HG02840 (cell line): ENCODE results near the gene GPR45.
"Not testable (repeated sequence)": the region's sequence is repeated elsewhere in the genome, so short reads cannot be mapped to it uniquely, and the experiment has no call there.

ENCODE experiments used
- ATAC-seq: cut with Tn5 transposase; IDR thresholded peaks from one replicate; pipeline ENCODE4 v1.9.1; 2021; ENCODE audit warnings: mild to moderate bottlenecking, moderate library complexity, moderate number of reproducible peaks; ENCODE audit not compliant: unreplicated experiment, low FRiP score

Gene GPR45

DNA sequence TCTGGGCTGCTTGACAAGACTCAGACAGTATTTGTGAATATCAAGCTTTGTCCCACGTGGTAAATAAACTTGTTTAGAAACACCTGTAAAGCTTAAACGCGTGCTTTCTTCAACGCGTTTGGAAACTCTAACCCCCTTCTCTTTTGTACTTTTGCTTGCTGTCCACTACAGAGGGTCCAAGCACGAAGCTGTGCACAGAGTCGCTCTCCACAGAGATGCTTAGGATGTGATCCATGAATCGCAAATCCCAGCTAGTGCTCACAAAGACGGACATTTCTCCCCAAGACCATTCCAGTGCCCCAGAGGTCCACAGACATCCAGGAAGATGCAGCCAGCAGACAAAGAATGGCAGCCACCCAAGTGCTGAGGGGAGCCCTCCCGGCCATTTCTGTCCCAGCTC lies at the start of gene GPR45:
TSS of gene GPR45 (plus strand) at position 301 of the 400 bp plus-strand sequence. CDS start 116 bp downstream, outside the sequence.
- no peak for ATAC-seq

GRCh38 chr2:105194022-105194675 lies 47.4 kb upstream of the GPR45 start:
- no peak for ATAC-seq

DNA sequence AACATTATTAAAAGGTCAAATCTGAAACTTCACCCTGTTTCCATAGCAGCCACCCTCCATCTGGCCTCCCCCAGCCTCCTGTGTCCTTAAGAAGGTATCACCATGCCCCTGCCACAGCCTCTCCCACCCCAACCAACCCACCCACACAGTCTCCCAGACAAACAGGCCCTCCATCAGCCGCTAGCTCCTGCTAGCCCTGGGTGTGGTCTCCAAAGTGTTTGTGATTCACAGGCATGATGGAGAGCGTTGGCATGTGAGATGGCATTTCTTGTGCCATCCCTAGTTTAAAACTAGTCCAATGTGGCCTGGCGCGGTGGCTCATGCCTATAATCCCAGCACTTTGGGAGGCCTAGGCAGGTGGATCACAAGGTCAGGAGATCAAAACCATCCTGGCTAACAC lies 44.9 kb upstream of the GPR45 start:
- no peak for ATAC-seq

- ATAC-seq, result no peak
Observed at GRCh38 chr2:105215586-105216192, 25.9 kb upstream of the GPR45 start.

DNA sequence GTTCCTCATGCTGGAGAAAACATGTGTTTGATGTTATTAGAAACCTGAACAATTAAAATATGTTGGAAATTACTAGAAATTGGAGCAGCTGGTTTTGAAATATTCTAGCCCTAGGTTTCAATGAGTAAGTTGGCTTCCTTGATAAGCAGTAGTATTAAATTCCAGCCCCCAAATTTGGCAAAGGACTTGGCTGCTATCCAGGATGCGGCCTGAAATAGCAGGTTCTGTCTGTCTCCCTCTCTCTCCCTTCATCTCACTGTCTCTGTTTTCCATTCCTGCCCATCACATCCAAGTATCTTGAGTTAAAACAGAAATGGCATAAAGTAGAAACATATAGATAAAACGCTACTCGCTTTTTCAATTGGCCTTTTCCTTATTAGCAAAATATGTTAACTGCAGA lies 20.9 kb upstream of the GPR45 start:
- no peak for ATAC-seq

DNA sequence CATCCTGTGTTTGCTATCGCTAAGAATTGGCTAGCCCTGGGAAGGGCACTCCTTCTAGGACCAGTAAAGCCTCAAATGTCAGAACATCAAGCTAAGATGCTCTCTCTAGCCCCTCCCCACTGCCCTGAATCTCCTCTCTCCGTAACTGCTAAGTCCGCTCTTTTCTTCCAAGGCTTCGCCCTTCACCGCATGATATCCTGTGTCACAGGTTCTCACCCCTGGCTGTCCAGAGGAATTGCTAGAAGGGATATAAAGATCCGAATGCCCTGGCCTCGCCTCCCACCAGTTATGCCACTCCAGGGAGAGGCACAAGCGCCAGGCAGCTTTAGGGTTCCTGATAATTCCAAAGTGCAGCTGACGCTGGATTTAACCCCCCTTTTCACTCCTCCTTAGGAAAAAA lies 17.1 kb upstream of the GPR45 start:
- no peak for ATAC-seq

DNA sequence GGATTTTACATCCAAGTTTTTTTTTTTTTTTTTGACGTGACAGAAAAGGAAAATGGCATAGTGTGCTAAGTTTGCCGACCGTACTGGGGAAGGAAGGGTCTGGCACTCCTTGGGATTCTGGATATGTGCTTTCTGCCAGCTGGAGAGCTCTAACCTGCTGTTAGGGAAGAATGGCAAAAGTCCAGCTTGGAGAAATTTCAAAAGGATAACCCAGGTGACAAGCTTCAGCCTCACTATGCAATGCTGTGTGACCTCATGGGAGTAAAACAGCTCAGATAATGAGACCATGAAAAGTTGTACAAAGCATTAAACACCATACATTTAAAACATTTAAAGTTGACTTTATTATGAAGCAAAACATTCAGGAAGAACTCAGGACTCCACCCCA lies 10.3 kb upstream of the GPR45 start:
- no peak for ATAC-seq

- ATAC-seq, result no peak
Observed at GRCh38 chr2:105235388-105236059, 6.0 kb upstream of the GPR45 start.

DNA sequence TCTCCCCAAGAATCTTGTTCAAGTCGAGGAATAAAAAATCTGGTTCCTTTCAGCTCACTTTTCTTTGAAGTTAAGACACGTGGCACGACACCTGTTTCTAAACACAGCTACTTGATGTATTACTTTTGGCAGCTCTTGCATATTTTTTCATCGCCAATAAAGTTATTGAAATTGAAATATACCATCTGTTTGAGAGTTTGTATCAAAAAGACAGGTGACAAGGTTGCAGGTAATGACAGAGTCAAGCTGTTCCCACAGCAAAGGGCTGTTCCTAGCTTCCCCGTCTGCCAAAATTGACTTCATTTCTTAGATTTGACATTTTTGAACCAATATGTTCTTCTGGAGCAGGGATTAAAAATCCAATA lies 5.5 kb upstream of the GPR45 start:
- no peak for ATAC-seq

- no peak for ATAC-seq
Observed at GRCh38 chr2:105237045-105237765, 4.3 kb upstream of the GPR45 start.

DNA sequence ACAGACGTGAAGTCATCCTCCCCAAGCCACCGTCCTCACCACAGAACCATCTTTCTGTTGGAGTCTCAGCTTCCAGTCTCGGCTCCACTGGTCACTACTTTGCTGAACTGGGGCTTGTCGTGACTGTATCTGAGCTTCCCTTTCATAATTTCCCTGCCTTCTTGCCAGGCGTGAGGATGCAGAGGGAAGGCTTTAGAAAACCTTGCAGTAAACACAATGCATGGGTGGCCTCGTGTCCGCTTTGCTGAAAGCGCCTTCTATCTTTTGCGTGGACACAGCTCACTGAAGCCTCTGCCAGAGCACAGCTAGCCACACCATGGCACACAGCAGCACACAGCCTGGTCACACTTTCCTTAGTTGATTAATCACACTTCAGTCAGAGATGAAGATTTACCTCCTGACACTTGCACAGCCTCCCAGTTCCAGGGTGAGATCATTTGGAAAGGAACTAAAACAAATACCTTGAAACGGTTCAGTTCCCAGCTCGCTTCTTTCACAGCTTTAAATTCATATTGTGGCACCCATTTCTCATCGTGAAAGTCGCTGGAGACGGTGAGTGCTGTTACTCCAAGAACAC lies 2.8 kb upstream of the GPR45 start:
- no peak for ATAC-seq

- no peak for ATAC-seq
Observed at GRCh38 chr2:105239924-105240323, 1.6 kb upstream of the GPR45 start.

DNA sequence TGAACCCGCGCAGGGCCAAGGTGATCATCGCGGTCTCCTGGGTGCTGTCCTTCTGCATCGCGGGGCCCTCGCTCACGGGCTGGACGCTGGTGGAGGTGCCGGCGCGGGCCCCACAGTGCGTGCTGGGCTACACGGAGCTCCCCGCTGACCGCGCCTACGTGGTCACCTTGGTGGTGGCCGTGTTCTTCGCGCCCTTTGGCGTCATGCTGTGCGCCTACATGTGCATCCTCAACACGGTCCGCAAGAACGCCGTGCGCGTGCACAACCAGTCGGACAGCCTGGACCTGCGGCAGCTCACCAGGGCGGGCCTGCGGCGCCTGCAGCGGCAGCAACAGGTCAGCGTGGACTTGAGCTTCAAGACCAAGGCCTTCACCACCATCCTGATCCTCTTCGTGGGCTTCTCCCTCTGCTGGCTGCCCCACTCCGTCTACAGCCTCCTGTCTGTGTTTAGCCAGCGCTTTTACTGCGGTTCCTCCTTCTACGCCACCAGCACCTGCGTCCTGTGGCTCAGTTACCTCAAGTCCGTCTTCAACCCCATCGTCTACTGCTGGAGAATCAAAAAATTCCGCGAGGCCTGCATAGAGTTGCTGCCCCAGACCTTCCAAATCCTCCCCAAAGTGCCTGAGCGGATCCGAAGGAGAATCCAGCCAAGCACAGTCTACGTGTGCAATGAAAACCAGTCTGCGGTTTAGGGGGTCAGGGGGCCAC lies 897 bp downstream of the GPR45 start:
- no peak for ATAC-seq

GRCh38 chr2:105243961-105244360 lies 2.4 kb downstream of the GPR45 start:
- ATAC-seq, result no peak

- no peak for ATAC-seq
Observed at GRCh38 chr2:105244451-105244850, 2.9 kb downstream of the GPR45 start.

- ATAC-seq, result no peak
Observed at GRCh38 chr2:105248316-105249070, 7.0 kb downstream of the GPR45 start.

DNA sequence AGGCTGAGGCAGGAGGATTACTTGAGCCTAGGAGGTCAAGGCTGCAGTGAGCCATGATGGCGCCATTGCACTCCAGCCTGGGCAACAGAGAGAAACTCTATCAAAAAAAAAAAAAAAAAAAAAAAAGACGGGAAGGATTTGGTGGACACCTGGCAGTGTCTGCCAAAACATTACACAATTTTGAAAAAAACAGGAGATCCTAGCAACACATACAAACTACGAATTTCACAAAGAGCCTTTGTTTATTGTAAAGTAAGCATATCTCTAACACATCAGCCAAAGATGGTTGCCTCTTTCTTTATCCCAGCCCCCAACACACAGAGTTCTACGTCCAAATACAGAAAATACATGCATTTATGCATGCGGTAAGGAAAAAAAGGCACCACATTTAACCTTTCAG lies 7.6 kb downstream of the GPR45 start:
- ATAC-seq, result no peak

- ATAC-seq, result no peak
Observed at GRCh38 chr2:105249891-105250290, 8.3 kb downstream of the GPR45 start.

GRCh38 chr2:105251016-105251648 lies 9.6 kb downstream of the GPR45 start:
- not testable (repeated sequence) for ATAC-seq
